ENCODE measurements around the gene SOD3. TPM values are rescaled to one million over a fixed set of nuclear protein-coding genes. Genes with fewer than 3 reads are reported as not detected.

SOD3 gene
- total and polyA plus RNA-seq, 2 donors (not counting 1 experiment from before 2014, with no cell fraction given) = 19.6 to 34.8 TPM

- no peak overlapping the region for H3K4me2 ChIP-seq (ENCODE audit: extremely low read depth, insufficient read depth, low read length)
- TF ChIP-seq EZH2 (IDR thresholded peaks at IDR 0.05; ENCODE audit: low read length, missing control alignments) = no peak
- no peak for TF ChIP-seq CTCF (conservative IDR thresholded peaks at IDR 0.05 in 1 of 2, IDR thresholded peaks at IDR 0.05 in 1 of 2; ENCODE audit: low read depth in 1 of 2, low read length in 2 of 2)
- DNase-seq (ENCODE audit: low read depth in 2 of 2) = no peak
Measured at GRCh38 chr4:24845902-24846301, 50.5 kb downstream of the SOD3 start.

GRCh38 chr4:24846716-24847115 is 51.3 kb downstream of the SOD3 start:
- Histone ChIP-seq H3K9me3 (ENCODE audit: control insufficient read depth, insufficient read depth, low read depth, low read length) (no peaks in the 10 kb centered on the region), H3K36me3 (ENCODE audit: control insufficient read depth, insufficient read depth, low read length) (no peaks in the 10 kb centered on the region), H3K27ac (ENCODE audit: insufficient read depth, low read length) (no peak overlapping the region), H3K4me1 (ENCODE audit: control insufficient read depth, extremely low read depth, insufficient read depth, low read length) (peaks cover 8% of the 10 kb centered on the region), H2AFZ (ENCODE audit: low read length) (no peak overlapping the region), H3K27me3 (ENCODE audit: control insufficient read depth, insufficient read depth, low read length) (no peaks in the 10 kb centered on the region), H3K4me2 (ENCODE audit: extremely low read depth, insufficient read depth, low read length) (no peak overlapping the region), H3K79me2 (ENCODE audit: control insufficient read depth, insufficient read depth, low read length) (no peaks in the 10 kb centered on the region), H3K4me3 (replicated peaks in 1 of 4; ENCODE audit: control extremely low read depth in 1 of 4, insufficient read depth in 1 of 4, low read depth in 3 of 4, low read length in 4 of 4) (no peak overlapping the region), H3K9ac (ENCODE audit: insufficient read depth, low read length) (no peak overlapping the region), H4K20me1 (ENCODE audit: control insufficient read depth, extremely low read depth, insufficient read depth, low read length) (no peaks in the 10 kb centered on the region)
- no peak for TF ChIP-seq EZH2 (IDR thresholded peaks at IDR 0.05; ENCODE audit: low read length, missing control alignments)
- no peak for TF ChIP-seq CTCF (conservative IDR thresholded peaks at IDR 0.05 in 1 of 2, IDR thresholded peaks at IDR 0.05 in 1 of 2; ENCODE audit: low read depth in 1 of 2, low read length in 2 of 2)
- no peak for DNase-seq (ENCODE audit: low read depth in 2 of 2)

More at GRCh38 chr4:24845902-24846301, 50.5 kb downstream of the SOD3 start:
- H3K79me2 ChIP-seq (ENCODE audit: control insufficient read depth, insufficient read depth, low read length) = no peaks in the 10 kb centered on the region
- H3K36me3 ChIP-seq (ENCODE audit: control insufficient read depth, insufficient read depth, low read length) = no peaks in the 10 kb centered on the region
- H2AFZ ChIP-seq (ENCODE audit: low read length) = no peak overlapping the region
- H3K4me3 ChIP-seq (replicated peaks in 1 of 4; ENCODE audit: control extremely low read depth in 1 of 4, insufficient read depth in 1 of 4, low read depth in 3 of 4, low read length in 4 of 4) = no peak overlapping the region
- H3K27me3 ChIP-seq (ENCODE audit: control insufficient read depth, insufficient read depth, low read length) = no peaks in the 10 kb centered on the region
- no peak overlapping the region for H3K27ac ChIP-seq (ENCODE audit: insufficient read depth, low read length)
- H3K9ac ChIP-seq (ENCODE audit: insufficient read depth, low read length) = no peak overlapping the region
- peaks cover 6% of the 10 kb centered on the region for H3K4me1 ChIP-seq (ENCODE audit: control insufficient read depth, extremely low read depth, insufficient read depth, low read length)
- no peaks in the 10 kb centered on the region for H3K9me3 ChIP-seq (ENCODE audit: control insufficient read depth, insufficient read depth, low read depth, low read length)
- H4K20me1 ChIP-seq (ENCODE audit: control insufficient read depth, extremely low read depth, insufficient read depth, low read length) = no peaks in the 10 kb centered on the region

- H3K79me2 ChIP-seq (ENCODE audit: control insufficient read depth, insufficient read depth, low read length) = no peaks in the 10 kb centered on the region
Measured at GRCh38 chr4:24849351-24849750, 54.0 kb downstream of the SOD3 start.

More at GRCh38 chr4:24849351-24849750, 54.0 kb downstream of the SOD3 start:
- Histone ChIP-seq H3K4me3 (replicated peaks in 1 of 4; ENCODE audit: control extremely low read depth in 1 of 4, insufficient read depth in 1 of 4, low read depth in 3 of 4, low read length in 4 of 4) (no peak overlapping the region), H2AFZ (ENCODE audit: low read length) (no peak overlapping the region), H3K4me2 (ENCODE audit: extremely low read depth, insufficient read depth, low read length) (no peak overlapping the region), H3K9me3 (ENCODE audit: control insufficient read depth, insufficient read depth, low read depth, low read length) (no peaks in the 10 kb centered on the region), H3K36me3 (ENCODE audit: control insufficient read depth, insufficient read depth, low read length) (no peaks in the 10 kb centered on the region), H3K27ac (ENCODE audit: insufficient read depth, low read length) (no peak overlapping the region), H3K9ac (ENCODE audit: insufficient read depth, low read length) (no peak overlapping the region), H4K20me1 (ENCODE audit: control insufficient read depth, extremely low read depth, insufficient read depth, low read length) (no peaks in the 10 kb centered on the region), H3K27me3 (ENCODE audit: control insufficient read depth, insufficient read depth, low read length) (no peaks in the 10 kb centered on the region), H3K4me1 (ENCODE audit: control insufficient read depth, extremely low read depth, insufficient read depth, low read length) (peaks cover 14% of the 10 kb centered on the region)
- no peak for TF ChIP-seq EZH2 (IDR thresholded peaks at IDR 0.05; ENCODE audit: low read length, missing control alignments)
- TF ChIP-seq CTCF (conservative IDR thresholded peaks at IDR 0.05 in 1 of 2, IDR thresholded peaks at IDR 0.05 in 1 of 2; ENCODE audit: low read depth in 1 of 2, low read length in 2 of 2) = no peak
- no peak for DNase-seq (ENCODE audit: low read depth in 2 of 2)
